Natural killer cell (primary cell): Measurements from ENCODE around the gene BIN1. TPM values are rescaled to one million over a fixed set of nuclear protein-coding genes. Genes with fewer than 3 reads are reported as not detected.

ENCODE experiments used
- ATAC-seq, 3 donors: fragments of 150-1000 bp in 2 of 3; fragments of 200-7000 bp in 1 of 3; cut with Tn5 transposase; 1 replicate in 1 of 3; 2 replicates in 2 of 3; pipeline ENCODE4 v1.10.0; 2021; ENCODE audit warnings: mild to moderate bottlenecking in 2 of 3, moderate library complexity in 2 of 3
- DNase-seq, 2 donors: peaks; one replicate each; pipeline versions ENCODE4 v3.0.0 to v3.0.0-alpha.2; 2013 to 2021; ENCODE audit warnings: mixed read lengths in 1 of 2
- H3K27ac ChIP-seq: one replicate; pipeline ENCODE4 v1.5.1; 2013; ENCODE audit warnings: mild to moderate bottlenecking, low read length
- H3K27me3 ChIP-seq: one replicate; pipeline ENCODE4 v1.6.1; 2013; ENCODE audit warnings: low read length; ENCODE audit not compliant: control insufficient read depth, insufficient read depth
- H3K36me3 ChIP-seq: one replicate; pipeline ENCODE4 v1.6.1; 2013; ENCODE audit warnings: low read length; ENCODE audit not compliant: control insufficient read depth, insufficient read depth
- H3K4me1 ChIP-seq: one replicate; pipeline ENCODE4 v1.6.1; 2013; ENCODE audit warnings: low read length; ENCODE audit not compliant: control insufficient read depth, insufficient read depth
- H3K4me3 ChIP-seq: one replicate; pipeline ENCODE4 v1.5.1; 2013; ENCODE audit warnings: low read length
- H3K9me3 ChIP-seq: one replicate; pipeline ENCODE4 v1.6.1; 2013; ENCODE audit warnings: low read length; ENCODE audit not compliant: control insufficient read depth, insufficient read depth
- H3K27ac Mint-ChIP-seq, 2 donors: one replicate each; pipeline ENCODE4 v1.8.0; 2022; ENCODE audit warnings: mild to moderate bottlenecking in 2 of 2, mixed read lengths in 2 of 2, moderate library complexity in 1 of 2
- H3K27me3 Mint-ChIP-seq, 2 donors: one replicate each; pipeline ENCODE4 v1.8.0; 2022; ENCODE audit warnings: low read depth in 2 of 2, mixed read lengths in 2 of 2
- H3K36me3 Mint-ChIP-seq: one replicate; pipeline ENCODE4 v1.8.0; 2022; ENCODE audit warnings: mixed read lengths
- H3K4me1 Mint-ChIP-seq, 2 donors: one replicate each; pipeline ENCODE4 v1.8.0; 2022; ENCODE audit warnings: mixed read lengths in 2 of 2
- H3K4me3 Mint-ChIP-seq: one replicate; pipeline ENCODE4 v1.8.0; 2022; ENCODE audit warnings: mild to moderate bottlenecking, moderate library complexity, mixed read lengths
- H3K9me3 Mint-ChIP-seq, 2 donors: one replicate each; pipeline ENCODE4 v1.8.0; 2022; ENCODE audit warnings: mixed read lengths in 2 of 2
- WGBS: methylation state at CpG from one replicate; pipeline ENCODE4 v1.1.7; 2013; ENCODE audit warnings: missing lambda C conversion rate; ENCODE audit not compliant: insufficient coverage; 5-methylcytosine and 5-hydroxymethylcytosine counted together
- intact Hi-C: fragments of 100-400 bp; cut with micrococcal nuclease; formaldehyde crosslinking; loops from one replicate; pipeline ENCODE4 v1.14.2; 2022
- total RNA-seq, 4 donors: library from RNA; stranded (reverse); fragments of 120-200 nt in 1 of 4; gene quantifications; one replicate each; pipeline versions ENCODE4 v1.2.3 to v1.2.4, GENCODE V29; 2013 to 2022
- TF ChIP-seq, protein P1 (sequence below): fragments of 200-600 bp; IDR thresholded peaks from one replicate; pipeline ENCODE4 v1.8.0; 2022; ENCODE audit warnings: antibody characterized with exemption

The BIN1 gene
- total RNA-seq, 3 donors from 2014 or later (not counting 1 experiment from before 2014, with no cell fraction given): 73.5 to 131 (median 107) TPM

GRCh38 chr2:127096718-127097470, 10.1 kb downstream of the BIN1 start:
- Histone ChIP-seq H3K27ac (no peak overlapping the region), H3K9me3 (no peaks in the 10 kb centered on the region), H3K36me3 (no peaks in the 10 kb centered on the region), H3K4me1 (peaks cover 24% of the 10 kb centered on the region), H3K27me3 (no peaks in the 10 kb centered on the region), H3K4me3 (no peak overlapping the region)
- TF ChIP-seq, protein P1, sequence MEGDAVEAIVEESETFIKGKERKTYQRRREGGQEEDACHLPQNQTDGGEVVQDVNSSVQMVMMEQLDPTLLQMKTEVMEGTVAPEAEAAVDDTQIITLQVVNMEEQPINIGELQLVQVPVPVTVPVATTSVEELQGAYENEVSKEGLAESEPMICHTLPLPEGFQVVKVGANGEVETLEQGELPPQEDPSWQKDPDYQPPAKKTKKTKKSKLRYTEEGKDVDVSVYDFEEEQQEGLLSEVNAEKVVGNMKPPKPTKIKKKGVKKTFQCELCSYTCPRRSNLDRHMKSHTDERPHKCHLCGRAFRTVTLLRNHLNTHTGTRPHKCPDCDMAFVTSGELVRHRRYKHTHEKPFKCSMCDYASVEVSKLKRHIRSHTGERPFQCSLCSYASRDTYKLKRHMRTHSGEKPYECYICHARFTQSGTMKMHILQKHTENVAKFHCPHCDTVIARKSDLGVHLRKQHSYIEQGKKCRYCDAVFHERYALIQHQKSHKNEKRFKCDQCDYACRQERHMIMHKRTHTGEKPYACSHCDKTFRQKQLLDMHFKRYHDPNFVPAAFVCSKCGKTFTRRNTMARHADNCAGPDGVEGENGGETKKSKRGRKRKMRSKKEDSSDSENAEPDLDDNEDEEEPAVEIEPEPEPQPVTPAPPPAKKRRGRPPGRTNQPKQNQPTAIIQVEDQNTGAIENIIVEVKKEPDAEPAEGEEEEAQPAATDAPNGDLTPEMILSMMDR: no peak
- Mint-ChIP-seq H3K27ac (no peak overlapping the region), H3K4me1 (peaks cover 7 to 10% of the 10 kb centered on the region in 2 donors), H3K36me3 (no peaks in the 10 kb centered on the region), H3K4me3 (no peak overlapping the region), H3K9me3 (no peaks in the 10 kb centered on the region), H3K27me3 (peaks cover 0 to 7% of the 10 kb centered on the region in 2 donors)
- 89% methylated on average over 15 of the region's 15 CpGs for WGBS
- no peak for DNase-seq
- intact Hi-C loops: no loop called here
- ATAC-seq: no peak

- peaks cover 0 to 6% of the 10 kb centered on the region in 2 donors for H3K27me3 Mint-ChIP-seq
- Histone ChIP-seq H3K4me1 (peaks cover 24% of the 10 kb centered on the region), H3K9me3 (no peaks in the 10 kb centered on the region), H3K4me3 (no peak overlapping the region), H3K27me3 (no peaks in the 10 kb centered on the region), H3K27ac (no peak overlapping the region), H3K36me3 (no peaks in the 10 kb centered on the region)
- intact Hi-C loops: no loop called here
- TF ChIP-seq, protein P1: no peak
- 75% methylated on average over 9 of the region's 9 CpGs for WGBS
- ATAC-seq (no peak), DNase-seq (no peak)
- H3K9me3 Mint-ChIP-seq: no peaks in the 10 kb centered on the region
- H3K27ac Mint-ChIP-seq: no peak overlapping the region
- H3K4me3 Mint-ChIP-seq: no peak overlapping the region
- H3K4me1 Mint-ChIP-seq: peaks cover 7 to 10% of the 10 kb centered on the region in 2 donors
- no peaks in the 10 kb centered on the region for H3K36me3 Mint-ChIP-seq
These were observed 10.7 kb downstream of the BIN1 start for GRCh38 chr2:127096280-127096679.

DNA sequence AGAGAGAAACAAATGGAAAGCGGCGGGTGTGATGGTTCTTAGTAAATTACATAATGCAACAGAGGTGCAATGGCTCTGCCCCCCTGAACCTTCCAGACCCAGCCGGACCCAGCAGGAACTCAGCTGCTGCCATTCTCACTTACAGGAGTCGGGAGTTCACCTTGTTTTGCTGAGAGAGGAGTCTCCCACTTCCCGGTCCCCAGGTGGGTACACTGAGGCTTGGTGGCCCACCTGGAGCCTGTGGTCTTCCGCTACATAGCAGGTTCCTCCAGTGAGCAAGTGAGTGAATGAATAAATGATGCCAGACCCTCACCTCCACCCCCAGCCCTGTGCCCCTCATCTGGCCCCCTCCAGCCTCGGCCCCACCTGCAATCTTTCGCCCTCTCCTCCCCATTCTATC, 11.2 kb downstream of the BIN1 start:
- Mint-ChIP-seq H3K36me3 (no peaks in the 10 kb centered on the region), H3K4me1 (peaks cover 7 to 12% of the 10 kb centered on the region in 2 donors), H3K4me3 (no peak overlapping the region), H3K27ac (no peak overlapping the region), H3K27me3 (peaks cover 0 to 4% of the 10 kb centered on the region in 2 donors), H3K9me3 (no peaks in the 10 kb centered on the region)
- no peak overlapping the region for H3K27ac ChIP-seq
- H3K36me3 ChIP-seq: no peaks in the 10 kb centered on the region
- TF ChIP-seq, protein P1: no peak
- H3K27me3 ChIP-seq: no peaks in the 10 kb centered on the region
- intact Hi-C loops: no loop called here
- no peak for DNase-seq
- H3K4me1 ChIP-seq: peaks cover 24% of the 10 kb centered on the region
- no peak overlapping the region for H3K4me3 ChIP-seq
- H3K9me3 ChIP-seq: no peaks in the 10 kb centered on the region
- no peak for ATAC-seq
- WGBS: 89% methylated on average over 7 of the region's 8 CpGs

- no peak overlapping the region for H3K4me3 Mint-ChIP-seq
These were observed 11.7 kb downstream of the BIN1 start for GRCh38 chr2:127095367-127095641.

More at GRCh38 chr2:127095367-127095641, 11.7 kb downstream of the BIN1 start:
- Histone ChIP-seq H3K27ac (no peak overlapping the region), H3K27me3 (no peaks in the 10 kb centered on the region), H3K4me3 (no peak overlapping the region), H3K36me3 (no peaks in the 10 kb centered on the region), H3K9me3 (no peaks in the 10 kb centered on the region), H3K4me1 (peaks cover 24% of the 10 kb centered on the region)
- TF ChIP-seq, protein P1: no peak
- Mint-ChIP-seq H3K4me1 (peaks cover 7 to 14% of the 10 kb centered on the region in 2 donors), H3K9me3 (no peaks in the 10 kb centered on the region), H3K27me3 (peaks cover 0 to 6% of the 10 kb centered on the region in 2 donors), H3K27ac (no peak overlapping the region), H3K36me3 (no peaks in the 10 kb centered on the region)
- 100% methylated on average over 2 of the region's 2 CpGs for WGBS
- intact Hi-C loops: no loop called here
- DNase-seq (no peak), ATAC-seq (no peak)
